Activated naive CD8-positive, alpha-beta T cell treated with anti-CD3 and anti-CD28 coated beads for 36 hours (primary cell): ENCODE results near the gene NUP133. TPM values are rescaled to one million over a fixed set of nuclear protein-coding genes. Genes with fewer than 3 reads are reported as not detected.
"Not testable (repeated sequence)": the region's sequence is repeated elsewhere in the genome, so short reads cannot be mapped to it uniquely, and the experiment has no call there.

Experiments used
- DNase-seq: peaks from one replicate; pipeline ENCODE4 v3.0.0; 2021
- H3K27ac Mint-ChIP-seq: one replicate; pipeline ENCODE4 v1.8.0; 2022; ENCODE audit warnings: mild to moderate bottlenecking, moderate library complexity, mixed read lengths
- H3K27me3 Mint-ChIP-seq: one replicate; pipeline ENCODE4 v1.8.0; 2022; ENCODE audit warnings: mild to moderate bottlenecking, mixed read lengths
- H3K36me3 Mint-ChIP-seq: one replicate; pipeline ENCODE4 v1.8.0; 2021; ENCODE audit warnings: mild to moderate bottlenecking, mixed read lengths
- H3K4me1 Mint-ChIP-seq: one replicate; pipeline ENCODE4 v1.8.0; 2021; ENCODE audit warnings: mixed read lengths
- H3K4me3 Mint-ChIP-seq: one replicate; pipeline ENCODE4 v1.8.0; 2022; ENCODE audit warnings: mild to moderate bottlenecking, moderate library complexity, mixed read lengths
- H3K9me3 Mint-ChIP-seq: one replicate; pipeline ENCODE4 v1.8.0; 2022; ENCODE audit warnings: mixed read lengths
- total RNA-seq, 2 experiments: library from RNA; stranded (reverse); gene quantifications; one replicate each; pipeline ENCODE4 v1.2.3, GENCODE V29; 2021

Gene NUP133
- total RNA-seq, 2 experiments from 2014 or later: 62.7 to 64.8 TPM

- DNase-seq: no peak
- Mint-ChIP-seq H3K27me3 (peaks cover 83% of the 10 kb centered on the region), H3K27ac (no peak overlapping the region), H3K4me3 (peak overlapping the region; percentile 60), H3K36me3 (no peaks in the 10 kb centered on the region), H3K4me1 (peaks cover 15% of the 10 kb centered on the region), H3K9me3 (no peaks in the 10 kb centered on the region)
These were observed 101.3 kb downstream of the NUP133 start for GRCh38 chr1:229406798-229407197.

- Mint-ChIP-seq H3K4me3 (no peak overlapping the region), H3K27ac (no peak overlapping the region), H3K4me1 (peaks cover 6% of the 10 kb centered on the region), H3K36me3 (no peaks in the 10 kb centered on the region), H3K9me3 (no peaks in the 10 kb centered on the region), H3K27me3 (peaks cover 66% of the 10 kb centered on the region)
- DNase-seq: no peak
These were observed 104.6 kb downstream of the NUP133 start for GRCh38 chr1:229403573-229403972.

- Mint-ChIP-seq H3K4me1 (peaks cover 6% of the 10 kb centered on the region), H3K27ac (no peak overlapping the region), H3K9me3 (no peaks in the 10 kb centered on the region), H3K4me3 (no peak overlapping the region), H3K27me3 (peaks cover 60% of the 10 kb centered on the region), H3K36me3 (no peaks in the 10 kb centered on the region)
- DNase-seq: no peak
These were observed 105.1 kb downstream of the NUP133 start for GRCh38 chr1:229402993-229403392.

GRCh38 chr1:229402329-229402728 is 105.8 kb downstream of the NUP133 start:
- H3K9me3 Mint-ChIP-seq, DNase-seq, H3K4me1 Mint-ChIP-seq, H3K36me3 Mint-ChIP-seq, H3K27ac Mint-ChIP-seq, H3K4me3 Mint-ChIP-seq: not testable (repeated sequence)
- peaks cover 54% of the 10 kb centered on the region for H3K27me3 Mint-ChIP-seq

GRCh38 chr1:229397762-229398161 is 110.4 kb downstream of the NUP133 start:
- no peak overlapping the region for H3K4me3 Mint-ChIP-seq
- H3K4me1 Mint-ChIP-seq: no peaks in the 10 kb centered on the region
- H3K27me3 Mint-ChIP-seq: peaks cover 39% of the 10 kb centered on the region
- H3K9me3 Mint-ChIP-seq: no peaks in the 10 kb centered on the region
- H3K36me3 Mint-ChIP-seq: no peaks in the 10 kb centered on the region
- DNase-seq: no peak
- no peak overlapping the region for H3K27ac Mint-ChIP-seq

- no peaks in the 10 kb centered on the region for H3K9me3 Mint-ChIP-seq
- H3K36me3 Mint-ChIP-seq: no peaks in the 10 kb centered on the region
- peaks cover 39% of the 10 kb centered on the region for H3K27me3 Mint-ChIP-seq
- no peak overlapping the region for H3K27ac Mint-ChIP-seq
- no peak overlapping the region for H3K4me3 Mint-ChIP-seq
- H3K4me1 Mint-ChIP-seq: no peaks in the 10 kb centered on the region
- no peak for DNase-seq
These were observed 111.4 kb downstream of the NUP133 start for GRCh38 chr1:229396585-229397206.

GRCh38 chr1:229394517-229394916 is 113.6 kb downstream of the NUP133 start:
- H3K36me3 Mint-ChIP-seq, DNase-seq, H3K4me1 Mint-ChIP-seq, H3K27ac Mint-ChIP-seq, H3K4me3 Mint-ChIP-seq, H3K9me3 Mint-ChIP-seq: not testable (repeated sequence)
- H3K27me3 Mint-ChIP-seq: peaks cover 33% of the 10 kb centered on the region

- no peaks in the 10 kb centered on the region for H3K9me3 Mint-ChIP-seq
- no peak overlapping the region for H3K4me3 Mint-ChIP-seq
- peaks cover 33% of the 10 kb centered on the region for H3K27me3 Mint-ChIP-seq
- no peaks in the 10 kb centered on the region for H3K36me3 Mint-ChIP-seq
- H3K4me1 Mint-ChIP-seq: no peaks in the 10 kb centered on the region
- DNase-seq: no peak
- no peak overlapping the region for H3K27ac Mint-ChIP-seq
These were observed 115.2 kb downstream of the NUP133 start for GRCh38 chr1:229392936-229393335.

Other genes with a start within 250 kb of the NUP133 start
- 10 to 100 TPM; 36.0 to 36.9 TPM for gene RAB4A, start 237.2 kb downstream of the NUP133 start, total RNA-seq
- 1 to 10 TPM; 7.6 to 8.2 TPM for gene CCSAP, start 165.3 kb downstream of the NUP133 start, total RNA-seq
- gene ACTA1, start 74.2 kb downstream of the NUP133 start, total RNA-seq: not detected
- 10 to 100 TPM; 36.8 to 37.8 TPM for gene ABCB10, start 50.4 kb upstream of the NUP133 start, total RNA-seq
- gene TAF5L, start 117.8 kb upstream of the NUP133 start, total RNA-seq: 10 to 100 TPM; 28.0 to 32.2 TPM
- gene URB2, start 117.9 kb upstream of the NUP133 start, total RNA-seq: 10 to 100 TPM; 28.9 to 30.1 TPM